GM12891 (cell line): Measurements from ENCODE around the gene C6orf163.

ENCODE experiments used
- POLR2A ChIP-seq: IDR thresholded peaks from 2 replicates; pipeline ENCODE4 v1.6.1; 2011; ENCODE audit warnings: low read depth, low read length, control low read depth
- POLR2AphosphoS5 ChIP-seq: IDR thresholded peaks from 2 replicates; pipeline ENCODE4 v1.6.1; 2011; ENCODE audit warnings: low read depth, low read length, control low read depth
- POU2F2 ChIP-seq: IDR thresholded peaks from 2 replicates; pipeline ENCODE4 v1.6.1; 2011; ENCODE audit warnings: low read depth, mild to moderate bottlenecking, control low read depth, low read length, moderate library complexity
- SPI1 ChIP-seq: IDR thresholded peaks from 2 replicates; pipeline ENCODE4 v1.6.1; 2011; ENCODE audit warnings: low read depth, low read length, control low read depth
- TAF1 ChIP-seq: IDR thresholded peaks from 2 replicates; pipeline ENCODE4 v1.6.1; 2011; ENCODE audit warnings: low read depth, low read length, control low read depth

DNA sequence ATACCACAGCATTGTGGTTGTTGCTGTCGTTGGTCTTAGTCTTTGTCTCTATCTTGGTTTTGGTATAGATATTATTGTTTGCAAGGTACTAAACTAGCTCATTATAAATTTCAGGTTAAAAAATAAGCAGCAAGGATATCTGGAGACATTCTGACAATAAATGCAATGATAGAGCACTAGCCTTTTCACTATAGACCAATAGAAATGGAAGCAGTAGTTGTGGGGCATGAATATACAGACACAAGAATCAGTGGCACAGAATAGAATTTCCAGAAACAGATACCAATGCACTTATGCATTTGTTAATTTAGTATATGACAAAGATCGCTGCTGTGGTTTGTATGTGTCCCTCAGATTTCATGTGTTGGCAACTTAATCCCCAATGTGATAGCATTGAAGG lies 32.0 kb downstream of the C6orf163 start:
- no peak for TF ChIP-seq POLR2AphosphoS5
- no peak for TF ChIP-seq POLR2A
- no peak for TF ChIP-seq TAF1
- TF ChIP-seq POU2F2 = no peak
- TF ChIP-seq SPI1 = no peak
